T-helper 1 cell (primary cell): ENCODE measurements around the gene BRD7.
A peak's percentile ranks its signal among the peaks of the same experiment; 100 is the strongest.

Experiments used
- DNase-seq, 5 donors: peaks; one replicate each; pipeline ENCODE4 v3.0.0-alpha.2; 2012 to 2020
- total RNA-seq, 4 donors: gene quantifications; one replicate each; lab custom pipeline; 2026; lab: John Stamatoyannopoulos, UW

BRD7 gene
- total RNA-seq = 73.9 to 189 (median 113) reads per million in 4 donors

- peak; percentile 39 to 74 (median 58) for DNase-seq
These were observed at the start of gene BRD7 for GRCh38 chr16:50368410-50369132. Gene BRD7 (minus strand): TSS chr16:50368988. CDS start chr16:50368774, 214 bp downstream.

- DNase-seq = no peak
These were observed 47.6 kb upstream of the BRD7 start for GRCh38 chr16:50416388-50416787.

- no peak for DNase-seq
These were observed 45.4 kb upstream of the BRD7 start for GRCh38 chr16:50414152-50414551.

GRCh38 chr16:50411034-50411433 lies 42.2 kb upstream of the BRD7 start:
- DNase-seq = no peak

- DNase-seq = no peak
These were observed 39.3 kb upstream of the BRD7 start for GRCh38 chr16:50408001-50408561.

- DNase-seq = no peak
These were observed 38.6 kb upstream of the BRD7 start for GRCh38 chr16:50407351-50407750.

- DNase-seq = no peak
These were observed 34.7 kb upstream of the BRD7 start for GRCh38 chr16:50403491-50403890.

GRCh38 chr16:50402298-50402895 lies 33.6 kb upstream of the BRD7 start:
- DNase-seq = no peak

GRCh38 chr16:50401355-50401754 lies 32.6 kb upstream of the BRD7 start:
- DNase-seq = no peak

- DNase-seq = no peak
These were observed 32.2 kb upstream of the BRD7 start for GRCh38 chr16:50400967-50401348.

- no peak for DNase-seq
These were observed 31.7 kb upstream of the BRD7 start for GRCh38 chr16:50400312-50400966.

GRCh38 chr16:50399411-50399810 lies 30.6 kb upstream of the BRD7 start:
- no peak for DNase-seq

- no peak for DNase-seq
These were observed 29.5 kb upstream of the BRD7 start for GRCh38 chr16:50398336-50398735.

- no peak for DNase-seq
These were observed 28.2 kb upstream of the BRD7 start for GRCh38 chr16:50396761-50397535.

GRCh38 chr16:50395763-50396710 lies 27.2 kb upstream of the BRD7 start:
- DNase-seq = no peak

- DNase-seq = no peak
These were observed 25.3 kb upstream of the BRD7 start for GRCh38 chr16:50393858-50394802.

GRCh38 chr16:50393416-50393815 lies 24.6 kb upstream of the BRD7 start:
- no peak for DNase-seq

- DNase-seq = no peak
These were observed 22.3 kb upstream of the BRD7 start for GRCh38 chr16:50390914-50391716.

- DNase-seq = no peak
These were observed 21.6 kb upstream of the BRD7 start for GRCh38 chr16:50390371-50390771.

GRCh38 chr16:50389900-50390299 lies 21.1 kb upstream of the BRD7 start:
- DNase-seq = no peak
